G401.6 (cell line): ENCODE results near the gene PRRC2B.
"Not testable (repeated sequence)": the region's sequence is repeated elsewhere in the genome, so short reads cannot be mapped to it uniquely, and the experiment has no call there.

ENCODE experiments used
- FAIRE-seq: peaks from 2 replicates; lab custom pipeline; 2012; peaks lifted over from hg19 to GRCh38; lab: Jason Lieb, UNC

Gene PRRC2B

DNA sequence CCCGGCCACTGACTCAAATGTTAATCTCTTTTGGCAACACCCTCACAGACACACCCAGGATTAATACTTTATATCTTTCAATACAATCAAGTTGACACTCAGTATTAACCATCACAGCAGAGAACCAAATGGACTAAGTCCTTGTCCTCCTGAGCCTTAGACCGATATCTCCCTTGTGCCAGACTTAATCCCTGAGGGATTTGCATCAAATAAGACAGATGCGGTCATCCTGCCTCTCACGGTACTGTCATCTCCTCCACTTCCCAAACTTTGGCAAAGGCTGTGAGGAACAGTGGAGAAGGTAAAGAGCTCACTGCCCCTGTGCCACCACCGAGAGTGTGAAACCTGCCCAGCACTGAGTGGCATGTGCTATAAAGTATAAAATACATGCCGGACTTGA is 6.5 kb upstream of the PRRC2B start:
- FAIRE-seq: no peak

DNA sequence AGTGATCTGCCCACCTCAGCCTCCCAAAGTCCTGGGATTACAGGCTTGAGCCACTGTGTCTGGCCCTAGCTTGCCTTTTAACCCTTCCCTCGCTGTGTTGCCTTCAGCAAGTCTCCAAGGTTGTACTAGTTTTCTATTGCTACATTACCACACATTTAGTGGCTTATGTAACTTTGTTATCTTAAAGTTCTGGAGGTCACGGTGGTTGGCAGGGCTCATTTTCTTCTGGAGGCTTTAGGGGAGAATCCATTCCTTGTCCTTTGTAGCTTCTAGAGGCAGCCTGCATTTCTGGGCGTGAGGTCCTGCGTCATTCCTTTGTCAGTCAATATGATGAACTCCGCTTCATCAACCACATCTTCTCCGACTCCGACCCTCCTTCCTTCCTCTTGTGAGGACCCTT is 2.9 kb upstream of the PRRC2B start:
- no peak for FAIRE-seq

DNA sequence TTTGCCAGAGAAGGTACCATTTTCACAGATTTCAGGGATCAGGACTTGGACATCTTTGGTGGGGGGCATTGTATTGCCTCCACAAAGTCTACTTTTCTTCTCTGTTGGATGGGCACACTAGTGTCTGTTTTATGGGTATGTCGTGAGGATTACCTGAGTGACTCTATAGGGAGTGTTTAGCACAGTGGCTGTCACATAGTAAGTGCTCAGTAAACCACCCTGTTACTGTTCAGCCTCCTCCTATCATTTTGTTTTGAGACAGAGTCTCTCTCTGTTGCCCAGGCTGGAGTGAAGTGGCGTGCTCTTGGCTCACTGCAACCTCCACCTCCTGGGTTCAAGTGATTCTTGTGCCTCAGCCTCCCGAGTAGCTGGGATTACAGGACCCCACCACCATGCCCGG is 2.4 kb upstream of the PRRC2B start:
- no peak for FAIRE-seq

DNA sequence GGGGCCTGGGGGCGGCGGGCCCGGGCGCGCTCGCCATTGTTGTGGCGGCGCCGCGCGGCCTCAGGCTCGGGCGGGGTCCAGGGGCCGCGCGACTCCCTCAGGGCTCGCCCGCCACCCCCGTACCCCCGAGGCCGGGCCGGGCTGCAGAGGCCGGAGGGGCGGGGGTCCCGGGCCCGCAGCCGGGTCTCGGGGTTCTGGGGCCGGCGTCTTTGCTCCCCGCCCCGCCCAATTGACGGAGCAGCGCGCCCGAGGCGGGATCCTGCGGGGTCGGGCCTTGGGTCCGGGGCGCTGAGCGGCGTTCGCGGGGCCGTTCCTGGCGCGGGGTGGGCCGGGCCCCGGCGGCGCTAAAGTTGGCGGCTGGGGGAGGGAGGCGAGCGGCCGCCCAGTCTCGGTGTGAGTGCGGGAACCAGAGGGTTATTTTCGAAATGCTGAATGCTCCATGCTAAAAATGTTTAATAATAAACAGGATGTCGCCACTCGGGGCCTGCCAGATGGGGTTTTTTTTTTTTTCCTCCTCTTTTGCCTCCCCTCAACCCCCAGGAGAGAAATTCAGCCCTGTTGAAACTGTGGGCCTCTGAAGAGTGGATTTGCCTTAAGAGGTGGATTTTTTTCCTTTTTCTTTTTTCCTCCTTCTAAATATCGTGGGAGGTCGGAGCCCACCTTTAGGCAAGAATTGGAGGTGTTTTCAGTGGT is 724 bp downstream of the PRRC2B start:
- FAIRE-seq: no peak

DNA sequence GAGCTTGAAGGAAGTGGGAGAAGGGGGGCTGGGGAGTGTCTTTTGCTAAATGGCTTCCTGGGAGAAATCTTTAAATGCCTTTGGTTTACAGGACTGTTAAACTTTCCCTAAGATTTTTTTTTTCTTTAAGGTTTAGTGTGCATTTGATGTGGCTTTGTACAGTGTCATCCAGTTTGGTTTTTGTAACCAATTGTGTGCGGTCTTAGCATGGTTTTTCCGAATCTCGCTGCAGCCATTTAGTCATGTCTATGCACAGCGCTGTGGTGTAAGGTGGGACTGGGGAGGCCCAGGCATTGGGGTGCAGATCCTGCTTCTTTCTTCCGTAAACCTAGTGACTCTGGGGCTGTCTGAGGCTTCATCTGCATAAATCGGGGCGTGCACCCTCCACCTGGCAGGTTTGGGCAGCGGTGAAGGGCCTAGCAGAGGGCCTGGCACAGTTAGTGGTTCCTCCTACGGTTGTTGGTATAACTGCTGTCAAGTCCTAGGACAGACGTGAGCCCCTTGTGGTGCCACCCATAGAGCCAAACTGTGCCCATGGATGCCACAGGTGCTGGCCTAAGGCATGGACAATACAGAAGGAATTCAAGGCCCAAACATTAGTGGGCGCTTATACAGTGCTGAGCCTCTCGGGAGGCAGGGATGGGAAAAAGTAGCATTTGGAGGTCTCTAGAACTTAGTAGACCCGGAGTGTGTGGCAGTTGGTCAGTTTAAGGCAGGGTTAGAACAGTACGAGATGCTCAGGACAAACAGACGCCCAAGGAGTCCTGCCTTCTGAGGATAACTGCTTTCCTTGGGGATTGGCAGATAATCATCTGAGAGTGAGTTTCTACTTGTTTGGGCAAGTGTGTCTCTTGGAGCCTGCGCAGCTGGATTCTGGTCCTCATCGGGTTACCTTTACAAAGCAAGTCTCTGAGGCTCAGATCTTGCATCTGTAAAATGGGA is 1.5 kb downstream of the PRRC2B start:
- no peak for FAIRE-seq

DNA sequence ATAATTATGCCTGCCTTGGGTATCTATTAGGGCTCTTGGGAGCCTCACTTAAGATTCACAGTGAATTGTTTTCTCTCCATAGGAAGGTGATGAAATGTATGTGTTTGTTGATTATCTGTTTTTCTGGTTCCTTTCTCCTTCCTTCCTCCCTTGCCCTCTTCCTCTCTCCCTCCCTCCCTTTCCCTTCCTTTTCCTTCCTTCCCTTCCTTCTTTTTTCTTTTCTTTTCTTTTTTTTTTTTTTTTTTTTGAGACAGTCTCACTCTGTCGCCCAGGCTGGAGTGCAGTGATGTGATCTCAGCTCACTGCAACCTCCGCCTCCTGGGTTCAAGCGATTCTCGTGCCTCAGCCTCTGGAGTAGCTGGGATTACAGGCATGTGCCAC is 2.2 kb downstream of the PRRC2B start:
- FAIRE-seq: not testable (repeated sequence)

DNA sequence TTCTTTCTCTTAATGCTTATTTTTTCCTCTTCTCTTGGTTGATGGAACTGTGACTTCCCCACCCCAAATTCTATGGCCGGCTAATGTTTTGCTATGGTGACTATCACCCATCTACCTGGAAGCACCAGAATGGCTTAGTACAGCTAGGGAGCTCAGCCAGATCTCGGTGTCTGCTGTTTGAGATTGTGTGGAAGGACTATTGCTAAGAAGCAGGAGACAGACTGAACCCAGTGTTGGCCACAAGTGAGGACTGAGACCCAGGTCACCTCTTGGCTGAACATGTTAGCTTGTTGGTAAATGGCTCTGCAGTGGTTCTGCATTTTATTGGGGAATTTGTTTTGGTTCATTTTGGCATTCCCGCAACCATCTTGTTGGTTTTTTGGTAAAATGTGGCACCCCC is 2.7 kb downstream of the PRRC2B start:
- no peak for FAIRE-seq

DNA sequence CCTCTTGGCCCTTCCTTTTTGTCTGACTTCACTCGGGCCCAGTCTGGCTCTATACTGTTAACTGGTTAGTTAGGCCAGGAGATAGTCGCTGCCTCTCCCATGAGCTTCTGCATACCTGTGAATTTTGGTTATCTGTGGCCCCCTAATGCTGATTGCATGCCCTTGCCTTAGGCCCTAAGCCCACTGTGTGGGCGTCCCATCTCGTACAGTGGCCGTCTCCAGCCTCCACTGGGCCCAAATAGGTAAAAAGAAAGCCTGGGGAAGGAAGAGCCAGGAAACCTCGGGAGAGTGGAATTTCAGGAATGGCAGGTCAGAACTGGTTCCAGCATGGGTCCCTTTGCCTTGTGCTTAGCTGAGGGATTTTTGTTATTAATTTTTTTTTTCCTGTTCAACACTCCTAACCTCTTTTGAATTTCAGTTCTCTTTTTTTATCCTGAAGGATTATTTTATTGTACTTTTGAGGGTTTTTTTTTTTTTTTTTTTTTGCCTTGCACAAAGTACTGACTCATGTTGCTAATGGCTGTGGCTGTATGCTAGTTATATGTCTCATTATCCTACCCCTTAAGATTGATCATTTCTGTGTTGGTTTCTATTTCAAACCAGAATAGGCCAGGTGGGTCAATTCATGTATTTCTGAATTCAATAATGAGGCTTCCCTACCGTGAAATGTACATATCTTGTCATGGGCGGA is 3.4 kb downstream of the PRRC2B start:
- FAIRE-seq: no peak

DNA sequence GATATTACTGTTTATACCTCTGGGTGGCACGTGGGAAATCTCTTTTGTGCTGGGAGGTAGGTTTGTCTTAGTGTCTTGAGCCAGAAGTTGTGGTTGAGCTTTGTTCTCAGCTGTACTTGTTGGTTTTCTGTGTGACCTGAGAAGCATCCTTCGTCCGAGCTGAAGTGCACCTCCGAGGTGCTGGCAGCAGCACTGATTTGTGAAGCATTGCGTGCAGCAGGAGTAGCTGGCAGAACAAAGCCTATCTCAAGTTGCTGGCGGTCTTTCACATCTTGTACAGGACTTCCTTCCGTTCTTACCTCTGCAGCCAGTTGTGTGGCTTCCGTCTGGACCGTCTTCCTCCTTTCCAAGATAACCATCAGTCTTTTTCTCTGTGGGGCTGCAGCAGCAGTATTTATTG is 4.3 kb downstream of the PRRC2B start:
- FAIRE-seq: no peak

DNA sequence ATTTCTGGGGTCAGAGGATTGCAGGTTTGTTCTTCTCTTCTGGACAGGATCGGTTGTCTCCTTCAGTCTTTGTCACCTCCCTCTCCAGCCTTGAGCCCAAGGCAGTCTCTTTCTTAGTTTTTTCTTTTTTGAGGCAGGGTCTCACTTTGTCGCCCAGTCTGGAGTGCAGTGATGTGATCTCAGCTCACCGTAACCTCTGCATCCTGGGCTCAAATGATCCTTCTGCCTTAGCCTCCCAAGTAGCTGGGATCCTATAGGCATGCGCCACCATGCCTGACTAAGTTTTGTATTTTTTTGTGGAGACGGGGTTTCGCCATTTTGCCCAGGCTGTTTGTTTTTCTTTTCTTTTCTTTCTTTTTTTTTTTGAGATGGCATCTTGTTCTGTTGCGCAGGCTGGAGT is 6.1 kb downstream of the PRRC2B start:
- no peak for FAIRE-seq

DNA sequence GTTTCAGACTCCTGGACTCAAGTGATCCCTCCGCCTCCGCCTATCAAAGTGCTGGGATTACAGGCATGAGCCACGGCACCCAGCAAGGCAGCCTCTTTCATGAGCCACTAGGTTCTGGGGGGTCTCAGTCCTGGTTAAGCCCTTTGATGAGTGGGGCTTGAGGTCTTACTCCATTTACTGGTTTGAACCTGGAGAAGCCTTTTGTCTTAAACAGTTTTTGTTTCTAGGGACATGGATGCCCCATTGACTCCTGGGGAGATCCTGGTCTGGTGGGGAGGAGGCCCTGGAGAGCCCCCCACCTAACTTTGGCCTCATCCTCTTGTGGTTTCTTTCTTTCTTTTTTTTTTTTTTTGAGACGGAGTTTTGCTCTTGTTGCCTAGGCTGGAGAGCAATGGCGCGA is 6.7 kb downstream of the PRRC2B start:
- FAIRE-seq: no peak

DNA sequence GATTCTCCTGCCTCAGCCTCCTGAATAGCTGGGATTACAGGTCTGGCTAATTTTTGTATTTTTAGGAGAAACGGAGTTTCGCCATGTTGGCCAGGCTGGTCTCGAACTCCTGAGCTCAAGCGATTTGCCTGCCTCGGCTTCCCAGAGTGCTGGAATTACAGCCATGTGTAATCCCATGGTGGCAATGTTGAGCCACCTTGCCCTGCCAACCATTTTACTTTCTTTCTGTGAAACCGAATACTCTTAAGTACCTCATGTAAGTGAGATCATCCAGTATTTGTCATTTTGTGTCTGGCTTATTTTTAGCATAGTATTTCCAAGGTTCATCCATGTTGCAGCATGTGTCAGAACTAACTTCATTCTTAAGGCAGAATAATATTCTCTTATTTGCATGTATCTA is 8.2 kb downstream of the PRRC2B start:
- FAIRE-seq: no peak

DNA sequence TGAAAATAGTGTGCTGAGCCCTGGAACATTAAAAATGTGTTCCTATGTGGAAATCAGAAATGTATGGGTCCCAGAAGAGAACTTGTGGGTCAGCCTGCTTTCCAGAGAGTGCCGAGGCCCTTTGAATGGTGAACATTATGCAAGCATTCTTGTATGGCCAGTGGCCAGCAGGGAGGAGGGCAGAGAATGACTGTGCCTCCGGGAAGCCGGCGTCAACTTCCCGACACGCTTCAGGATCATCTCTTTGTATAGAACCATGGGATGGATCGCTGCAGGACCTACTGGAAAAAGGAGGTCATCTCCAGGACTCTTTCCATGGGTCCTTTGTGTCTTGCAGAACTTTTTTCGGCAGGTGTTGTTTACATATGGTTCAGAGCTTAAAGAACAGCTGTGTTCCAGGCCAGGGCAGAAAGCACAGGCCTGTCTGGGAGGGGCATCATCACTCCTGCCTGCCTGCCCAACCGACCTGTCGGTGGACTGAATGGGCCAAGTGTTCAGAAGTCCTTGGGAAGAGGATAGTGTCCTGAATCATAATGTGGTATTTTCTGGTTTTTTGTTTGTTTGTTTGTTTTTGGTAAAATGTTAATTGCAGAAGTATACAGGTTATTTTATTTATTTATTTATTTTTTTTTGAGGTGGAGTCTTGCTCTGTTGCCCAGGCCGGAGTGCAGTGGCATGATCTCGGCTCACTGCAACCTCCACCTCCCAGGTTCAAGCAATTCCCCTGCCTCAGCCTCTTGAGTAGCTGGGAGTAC is 9.0 kb downstream of the PRRC2B start:
- no peak for FAIRE-seq

DNA sequence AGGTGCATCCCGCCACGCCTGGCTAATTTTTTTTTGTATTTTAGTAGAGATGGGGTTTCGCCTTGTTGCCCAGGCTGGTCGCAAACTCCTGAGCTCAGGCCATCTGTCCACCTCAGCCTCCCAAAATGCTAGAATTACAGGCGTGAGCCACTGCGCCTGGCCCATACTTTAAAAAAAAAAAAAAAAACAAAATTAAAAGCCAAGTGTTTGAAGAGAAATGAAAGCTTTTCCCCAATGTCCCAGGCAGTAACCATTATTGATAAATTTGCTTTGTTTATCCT is 9.5 kb downstream of the PRRC2B start:
- no peak for FAIRE-seq

DNA sequence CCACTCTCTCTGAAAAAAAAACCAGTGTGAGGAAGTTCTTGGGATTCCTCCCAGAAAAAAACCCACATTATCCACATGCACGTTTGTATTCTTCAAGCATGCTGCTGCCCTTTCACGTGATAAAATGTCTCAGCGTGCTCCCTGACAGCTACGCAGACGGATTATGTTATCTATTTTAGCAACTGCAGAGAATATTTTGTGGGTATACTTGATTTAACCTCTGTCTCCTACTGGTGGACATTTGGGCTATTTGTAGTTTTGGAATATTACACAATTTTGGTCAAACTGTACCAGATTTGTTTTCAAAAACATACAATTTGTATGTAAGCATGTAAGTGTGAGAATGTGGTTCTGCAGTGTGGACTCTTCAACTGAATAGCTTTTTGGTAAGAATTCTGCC is 10.7 kb downstream of the PRRC2B start:
- no peak for FAIRE-seq

DNA sequence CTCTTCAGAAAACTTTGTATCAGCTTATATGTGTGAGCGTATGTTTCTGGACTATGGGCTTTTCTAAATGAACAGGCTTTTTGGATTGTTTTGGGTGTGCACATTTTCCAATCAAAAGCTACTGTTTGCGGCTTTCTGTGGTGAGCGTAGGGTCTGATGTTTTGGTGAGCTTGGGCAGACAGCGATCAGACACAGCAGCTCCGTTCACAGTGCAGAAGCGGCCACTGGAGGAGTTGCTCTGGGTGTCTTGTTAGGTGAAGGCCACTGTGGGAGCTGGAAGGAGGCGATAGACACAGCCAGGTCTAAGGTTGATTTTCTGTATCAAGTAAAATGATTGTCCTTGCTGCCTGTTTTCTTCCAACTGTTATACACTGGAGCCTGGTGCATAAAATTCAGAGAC is 11.1 kb downstream of the PRRC2B start:
- FAIRE-seq: no peak

DNA sequence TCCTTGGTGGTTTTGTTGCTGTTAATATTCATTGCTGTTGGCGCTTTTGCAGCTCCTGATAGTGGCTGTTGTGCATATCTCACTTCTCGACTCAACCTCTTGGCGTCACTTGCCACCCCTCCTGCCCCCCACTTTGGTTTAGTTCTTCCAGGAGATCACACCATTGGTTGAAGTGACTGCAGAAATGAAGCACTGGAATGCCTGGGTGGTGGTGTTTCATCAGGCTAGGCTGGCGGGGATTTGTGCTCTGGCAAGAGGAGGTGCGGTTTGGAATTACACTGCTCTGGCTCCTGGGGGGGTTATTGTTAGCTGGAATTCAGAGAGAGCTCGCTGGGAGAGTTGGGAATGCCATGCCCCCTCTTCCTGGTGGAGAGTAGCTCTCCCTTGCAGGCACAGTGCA is 11.5 kb downstream of the PRRC2B start:
- no peak for FAIRE-seq

DNA sequence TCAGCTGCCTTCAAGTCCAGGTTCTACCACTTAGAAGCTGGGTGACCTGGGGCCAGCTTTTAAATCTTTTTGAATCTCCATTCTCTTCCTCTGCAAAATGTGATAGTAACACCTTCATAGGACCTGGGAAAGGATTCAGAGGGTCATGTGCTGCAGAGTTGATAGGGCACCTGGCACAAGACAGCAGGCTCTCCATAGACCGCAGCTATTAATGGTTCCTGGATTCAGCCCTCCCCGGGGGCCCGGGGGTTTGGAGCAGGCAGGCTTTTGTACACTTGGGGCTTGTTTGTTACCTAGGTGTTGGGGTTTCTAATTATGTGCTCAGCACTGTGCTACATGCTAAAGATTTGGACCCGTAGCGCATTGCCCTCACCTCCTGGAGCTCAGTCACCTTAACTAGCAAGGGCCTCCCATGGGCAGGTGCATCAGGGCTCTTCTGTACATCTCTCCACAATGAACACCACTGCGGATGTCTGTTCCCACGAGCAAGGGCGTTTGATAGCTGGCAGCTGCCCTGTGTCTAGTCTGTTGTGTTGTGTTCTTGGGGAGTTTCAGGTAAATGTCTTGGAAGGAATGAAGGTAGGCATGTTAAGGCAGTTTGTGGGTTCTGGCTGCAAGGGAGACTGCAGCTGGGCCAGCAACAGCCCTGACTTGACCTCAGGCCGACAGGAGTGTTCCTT is 12.1 kb downstream of the PRRC2B start:
- FAIRE-seq: no peak

DNA sequence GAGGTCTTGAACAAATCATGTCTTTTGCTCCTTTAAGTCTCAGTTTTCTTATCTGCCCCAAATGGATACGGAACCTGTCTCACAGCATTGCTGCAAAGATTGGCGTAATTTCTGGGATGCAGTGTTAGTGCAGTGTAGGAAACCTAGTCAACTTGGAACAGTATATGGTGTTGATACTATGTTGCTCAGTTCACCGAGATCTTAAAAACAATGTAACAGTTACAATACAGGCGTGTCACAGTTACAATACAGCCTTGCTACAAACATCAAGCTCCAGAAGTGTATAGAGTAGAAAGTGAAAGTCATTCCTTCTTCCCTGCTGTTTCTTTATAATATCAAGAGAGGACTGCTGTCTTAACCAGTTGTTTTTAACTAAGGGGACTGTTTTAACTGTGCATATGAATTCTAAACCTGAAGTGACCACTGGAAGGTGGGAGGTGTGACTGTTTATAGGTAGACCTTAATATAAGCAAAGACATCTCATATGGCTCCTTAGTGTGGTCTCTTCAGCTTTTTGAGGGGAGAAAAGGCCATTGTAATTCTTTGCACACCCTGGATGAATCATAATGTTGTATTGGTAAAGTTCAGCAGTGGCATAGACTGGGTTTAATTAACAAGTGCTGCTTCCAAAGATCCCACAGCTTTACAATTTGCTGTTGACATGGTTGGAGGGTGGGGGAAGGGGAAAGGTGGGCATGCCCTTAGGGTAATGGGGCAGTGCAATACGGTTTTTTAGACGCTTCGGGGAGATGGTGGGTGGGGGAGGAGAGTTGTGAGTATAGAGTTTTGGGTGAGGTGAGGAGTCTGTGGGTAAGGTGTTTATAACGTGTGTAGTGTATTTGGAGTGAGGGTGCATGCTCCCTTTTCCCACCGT is 12.9 kb downstream of the PRRC2B start:
- no peak for FAIRE-seq

DNA sequence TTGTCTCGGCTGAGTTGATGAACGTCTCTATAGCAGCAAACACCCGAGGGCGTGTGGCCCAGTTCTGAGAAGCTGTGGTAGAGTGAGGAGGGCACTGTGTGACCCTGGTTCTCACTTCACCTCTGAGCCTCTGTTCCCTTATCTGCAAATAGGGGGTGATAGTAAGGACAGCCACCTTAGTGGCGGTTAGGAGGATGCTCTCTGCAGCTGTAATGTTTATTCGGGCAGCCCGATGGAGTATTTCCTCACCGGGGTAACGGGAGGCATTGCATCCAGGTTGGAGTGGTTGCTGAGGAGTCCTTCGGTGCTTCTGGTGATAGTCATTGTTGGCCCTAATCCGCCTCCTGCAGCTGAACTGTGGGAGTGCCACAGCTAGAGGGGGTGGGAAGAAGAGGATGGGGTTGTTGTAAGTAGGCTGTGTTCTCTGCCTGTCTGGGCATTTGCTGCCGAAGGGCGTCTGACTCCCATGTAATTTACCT is 13.9 kb downstream of the PRRC2B start:
- no peak for FAIRE-seq

DNA sequence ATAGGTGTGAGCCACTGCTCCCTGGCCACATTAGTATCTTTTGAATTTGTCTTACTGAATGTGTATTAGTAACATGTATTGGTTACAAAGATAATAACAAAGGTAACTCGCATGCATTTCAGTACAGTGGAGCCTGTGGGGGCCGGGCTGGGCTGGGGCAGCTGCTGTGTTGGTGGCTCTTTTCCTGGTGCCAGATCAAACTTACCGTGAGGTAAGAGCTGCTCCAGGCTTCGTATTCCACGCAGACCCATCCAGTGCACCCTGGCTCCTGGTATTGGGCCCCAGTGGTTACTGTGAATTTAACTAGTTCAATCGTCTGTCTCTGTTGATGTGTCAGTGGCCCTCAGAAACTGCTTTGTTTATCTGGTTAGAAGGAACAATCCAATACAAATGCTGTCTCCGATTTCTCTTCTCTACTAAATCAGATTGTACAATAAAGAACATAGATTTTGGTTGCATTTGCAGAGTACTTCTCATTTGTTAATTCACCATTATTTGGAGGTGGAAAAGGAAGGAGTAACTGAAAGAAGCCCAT is 15.6 kb downstream of the PRRC2B start:
- FAIRE-seq: no peak
